Stimulated activated naive CD8-positive, alpha-beta T cell treated with anti-CD3 and anti-CD28 coated beads, Interleukin-15, amount 100 ng/mL, for 72 hours (primary cell): ENCODE data around the gene TMEM175.

Experiments
- ATAC-seq: fragments of 150-1000 bp; cut with Tn5 transposase; 2 replicates; pipeline ENCODE4 v1.10.0; 2021; ENCODE audit warnings: mild to moderate bottlenecking, moderate library complexity
- DNase-seq, 2 donors: peaks; one replicate each; pipeline ENCODE4 v3.0.0; 2021 to 2022
- H3K27ac Mint-ChIP-seq, 2 donors: one replicate each; pipeline ENCODE4 v1.8.0; 2022; ENCODE audit warnings: mild to moderate bottlenecking in 2 of 2, mixed read lengths in 2 of 2, moderate library complexity in 2 of 2
- H3K27me3 Mint-ChIP-seq: one replicate; pipeline ENCODE4 v1.8.0; 2022; ENCODE audit warnings: mixed read lengths
- H3K4me1 Mint-ChIP-seq: one replicate; pipeline ENCODE4 v1.8.0; 2022; ENCODE audit warnings: mild to moderate bottlenecking, mixed read lengths
- H3K4me3 Mint-ChIP-seq, 2 donors: one replicate each; pipeline ENCODE4 v1.8.0; 2022; ENCODE audit warnings: mild to moderate bottlenecking in 2 of 2, mixed read lengths in 2 of 2, moderate library complexity in 1 of 2
- H3K9me3 Mint-ChIP-seq, 2 donors: one replicate each; pipeline ENCODE4 v1.8.0; 2022; ENCODE audit warnings: mixed read lengths in 2 of 2

TMEM175 gene, protein sequence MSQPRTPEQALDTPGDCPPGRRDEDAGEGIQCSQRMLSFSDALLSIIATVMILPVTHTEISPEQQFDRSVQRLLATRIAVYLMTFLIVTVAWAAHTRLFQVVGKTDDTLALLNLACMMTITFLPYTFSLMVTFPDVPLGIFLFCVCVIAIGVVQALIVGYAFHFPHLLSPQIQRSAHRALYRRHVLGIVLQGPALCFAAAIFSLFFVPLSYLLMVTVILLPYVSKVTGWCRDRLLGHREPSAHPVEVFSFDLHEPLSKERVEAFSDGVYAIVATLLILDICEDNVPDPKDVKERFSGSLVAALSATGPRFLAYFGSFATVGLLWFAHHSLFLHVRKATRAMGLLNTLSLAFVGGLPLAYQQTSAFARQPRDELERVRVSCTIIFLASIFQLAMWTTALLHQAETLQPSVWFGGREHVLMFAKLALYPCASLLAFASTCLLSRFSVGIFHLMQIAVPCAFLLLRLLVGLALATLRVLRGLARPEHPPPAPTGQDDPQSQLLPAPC

GRCh38 chr4:931960-932712 is at the start of gene TMEM175, which contains the start of gene GAK:
Gene TMEM175 (plus strand): TSS chr4:932460. CDS start chr4:947740, 15,280 bp downstream.
Gene GAK (minus strand): TSS chr4:932316. CDS start chr4:932187, 129 bp downstream.
- ATAC-seq (peak; percentile 97), DNase-seq (peak; percentile 98)
- Mint-ChIP-seq H3K27ac (peak within 1 kb of the TSS; percentile 95 to 98), H3K4me3 (peak within 1 kb of the TSS; percentile 98), H3K9me3 (no peaks in the 10 kb centered on the region), H3K27me3 (no peaks in the 10 kb centered on the region), H3K4me1 (peaks cover 58% of the 10 kb centered on the region)

- ATAC-seq = no peak
- Mint-ChIP-seq H3K9me3 (peaks cover 3 to 5% of the 10 kb centered on the region in 2 donors), H3K27ac (no peak overlapping the region), H3K4me1 (peaks cover 29% of the 10 kb centered on the region), H3K4me3 (no peak overlapping the region), H3K27me3 (no peaks in the 10 kb centered on the region)
- DNase-seq = no peak
These were observed 49.6 kb upstream of the TMEM175 start for GRCh38 chr4:882646-883045.

GRCh38 chr4:883377-884095 is 48.7 kb upstream of the TMEM175 start:
- Mint-ChIP-seq H3K27ac (no peak overlapping the region), H3K4me1 (peaks cover 23% of the 10 kb centered on the region)
- DNase-seq = no peak

DNA sequence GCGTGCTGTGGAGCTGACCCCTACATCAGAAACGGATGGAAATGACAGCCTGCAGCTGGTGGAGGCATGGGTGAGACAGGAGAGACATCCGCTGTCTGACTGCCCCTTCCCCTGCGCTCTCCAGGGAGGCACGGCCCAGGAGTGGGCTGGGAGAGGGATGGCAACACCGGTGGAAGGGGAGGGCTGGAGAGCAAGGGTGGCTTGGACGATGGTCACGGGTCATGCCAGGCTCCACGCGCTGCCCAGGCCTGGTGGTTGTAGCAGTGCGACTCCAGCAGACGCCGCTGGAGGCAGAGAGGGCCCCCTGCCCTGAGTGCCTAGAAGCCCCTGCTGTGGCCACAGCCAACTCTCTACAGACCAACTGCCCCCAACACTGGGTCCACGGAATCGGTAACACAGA is 48.0 kb upstream of the TMEM175 start:
- peaks cover 16% of the 10 kb centered on the region for H3K4me1 Mint-ChIP-seq
- DNase-seq (no peak), ATAC-seq (no peak)
- H3K4me3 Mint-ChIP-seq = no peak overlapping the region
- peaks cover 7 to 10% of the 10 kb centered on the region in 2 donors for H3K9me3 Mint-ChIP-seq
- H3K27ac Mint-ChIP-seq = no peak overlapping the region
- H3K27me3 Mint-ChIP-seq = no peaks in the 10 kb centered on the region

More at GRCh38 chr4:883377-884095, 48.7 kb upstream of the TMEM175 start:
- H3K4me3 Mint-ChIP-seq = no peak overlapping the region
- H3K27me3 Mint-ChIP-seq = no peaks in the 10 kb centered on the region
- H3K9me3 Mint-ChIP-seq = peaks cover 7 to 10% of the 10 kb centered on the region in 2 donors
- ATAC-seq = no peak

DNA sequence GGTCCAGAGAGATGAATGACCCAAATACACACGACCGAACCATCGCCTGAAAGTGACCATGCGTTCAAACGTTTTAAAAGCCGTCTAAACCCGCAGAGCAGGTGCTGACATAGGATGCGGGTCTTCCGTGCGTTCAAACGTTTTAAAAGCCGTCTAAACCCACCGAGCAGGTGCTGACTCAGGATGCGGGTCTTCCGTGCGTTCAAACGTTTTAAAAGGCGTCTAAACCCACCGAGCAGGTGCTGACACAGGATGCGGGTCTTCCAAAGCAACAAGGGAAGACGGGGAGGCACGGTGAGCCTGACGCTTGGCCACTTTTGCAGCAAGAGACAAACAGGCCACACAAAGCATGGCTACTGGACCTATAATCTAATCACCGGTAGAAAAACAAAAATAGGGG is 47.4 kb upstream of the TMEM175 start:
- Mint-ChIP-seq H3K4me1 (peaks cover 10% of the 10 kb centered on the region), H3K4me3 (no peak overlapping the region), H3K9me3 (peaks cover 7 to 10% of the 10 kb centered on the region in 2 donors), H3K27me3 (no peaks in the 10 kb centered on the region), H3K27ac (peak overlapping the region in 1 of 2 donors; percentile 71)
- ATAC-seq (no peak), DNase-seq (no peak)

- Mint-ChIP-seq H3K4me1 (peaks cover 5% of the 10 kb centered on the region), H3K9me3 (peaks cover 7 to 10% of the 10 kb centered on the region in 2 donors), H3K27ac (peak overlapping the region in 1 of 2 donors; percentile 67), H3K27me3 (no peaks in the 10 kb centered on the region), H3K4me3 (no peak overlapping the region)
- no peak for DNase-seq
- ATAC-seq = no peak
These were observed 46.9 kb upstream of the TMEM175 start for GRCh38 chr4:885353-885752.

- H3K9me3 Mint-ChIP-seq = peaks cover 7 to 10% of the 10 kb centered on the region in 2 donors
- DNase-seq (no peak), ATAC-seq (no peak)
- no peak overlapping the region for H3K4me3 Mint-ChIP-seq
- no peaks in the 10 kb centered on the region for H3K4me1 Mint-ChIP-seq
- peak overlapping the region in 1 of 2 donors; percentile 71 for H3K27ac Mint-ChIP-seq
- H3K27me3 Mint-ChIP-seq = no peaks in the 10 kb centered on the region
These were observed 46.0 kb upstream of the TMEM175 start for GRCh38 chr4:886244-886643.

GRCh38 chr4:887034-887763 is 45.1 kb upstream of the TMEM175 start:
- Mint-ChIP-seq H3K4me3 (no peak overlapping the region), H3K9me3 (peaks cover 7 to 10% of the 10 kb centered on the region in 2 donors), H3K27me3 (no peaks in the 10 kb centered on the region), H3K27ac (peak overlapping the region in 1 of 2 donors; percentile 33), H3K4me1 (no peaks in the 10 kb centered on the region)
- no peak for ATAC-seq
- no peak for DNase-seq

- Mint-ChIP-seq H3K4me3 (no peak overlapping the region), H3K27ac (peak overlapping the region; percentile 33 to 54), H3K27me3 (no peaks in the 10 kb centered on the region), H3K9me3 (peaks cover 7 to 10% of the 10 kb centered on the region in 2 donors), H3K4me1 (no peaks in the 10 kb centered on the region)
- DNase-seq (no peak), ATAC-seq (no peak)
These were observed 44.2 kb upstream of the TMEM175 start for GRCh38 chr4:888029-888428.

- Mint-ChIP-seq H3K4me1 (no peaks in the 10 kb centered on the region), H3K27me3 (no peaks in the 10 kb centered on the region), H3K27ac (no peak overlapping the region), H3K4me3 (no peak overlapping the region), H3K9me3 (peaks cover 7 to 10% of the 10 kb centered on the region in 2 donors)
- no peak for DNase-seq
- no peak for ATAC-seq
These were observed 42.7 kb upstream of the TMEM175 start for GRCh38 chr4:889516-889915.

DNA sequence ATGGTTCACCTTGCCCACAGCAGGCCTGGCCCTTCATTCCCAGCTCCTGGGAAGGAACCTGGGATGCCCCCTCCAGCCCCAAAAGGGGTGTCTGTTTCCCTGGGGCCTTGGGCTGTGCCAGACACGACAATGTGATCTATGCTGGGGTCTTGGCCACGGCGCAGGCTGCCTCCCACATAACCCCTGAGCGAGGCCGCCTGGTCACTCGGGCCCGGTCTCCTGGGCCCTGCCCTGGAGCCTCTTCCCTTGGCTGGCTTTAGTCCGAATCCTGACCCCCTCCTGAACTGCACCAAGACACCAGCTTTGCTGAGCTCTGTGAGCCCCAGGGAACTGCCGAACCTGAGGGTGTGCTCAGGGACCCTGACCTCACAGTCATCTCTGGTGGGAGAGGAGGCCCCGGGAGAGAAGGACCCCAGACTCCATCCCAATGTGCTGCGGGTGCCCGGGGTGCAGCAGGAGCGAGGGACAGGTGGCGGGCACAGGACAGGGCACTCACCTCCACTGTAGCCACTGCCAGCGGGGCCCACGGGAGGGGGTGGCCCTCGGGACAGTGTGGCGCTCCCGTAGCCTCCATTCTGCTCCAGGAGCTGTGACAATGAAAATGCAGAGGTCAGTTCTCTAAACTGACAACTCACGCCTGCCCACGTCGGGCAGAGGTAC is 42.1 kb upstream of the TMEM175 start:
- ATAC-seq (no peak), DNase-seq (no peak)
- no peaks in the 10 kb centered on the region for H3K27me3 Mint-ChIP-seq
- peaks cover 7 to 10% of the 10 kb centered on the region in 2 donors for H3K9me3 Mint-ChIP-seq
- no peak overlapping the region for H3K4me3 Mint-ChIP-seq
- no peaks in the 10 kb centered on the region for H3K4me1 Mint-ChIP-seq
- H3K27ac Mint-ChIP-seq = no peak overlapping the region

DNA sequence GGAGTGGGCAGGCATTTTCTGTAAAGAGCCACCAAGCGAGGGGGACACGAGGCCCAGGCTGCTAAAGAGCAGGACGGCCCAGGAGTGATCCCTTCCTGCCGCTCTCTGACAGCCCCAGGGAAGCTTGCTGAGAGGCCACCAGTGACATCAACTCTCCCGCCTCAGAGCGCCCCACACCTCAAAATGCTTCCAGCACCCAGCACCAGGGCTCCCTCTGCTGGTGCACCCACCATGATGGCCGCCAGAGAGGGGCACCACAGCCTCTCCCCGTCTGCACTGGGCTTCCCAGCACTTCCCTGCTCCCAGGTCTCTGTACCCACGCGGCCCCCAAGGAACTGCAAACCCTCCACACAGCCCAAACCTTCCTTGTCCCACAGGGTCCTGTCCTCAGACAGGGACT is 40.5 kb upstream of the TMEM175 start:
- Mint-ChIP-seq H3K9me3 (peaks cover 7 to 10% of the 10 kb centered on the region in 2 donors), H3K4me3 (no peak overlapping the region), H3K4me1 (no peaks in the 10 kb centered on the region), H3K27me3 (no peaks in the 10 kb centered on the region), H3K27ac (peak overlapping the region in 1 of 2 donors; percentile 27)
- ATAC-seq (peak; percentile 13), DNase-seq (no peak)

GRCh38 chr4:892780-893179 is 39.5 kb upstream of the TMEM175 start:
- no peaks in the 10 kb centered on the region for H3K4me1 Mint-ChIP-seq

GRCh38 chr4:893276-893994 is 38.8 kb upstream of the TMEM175 start:
- Mint-ChIP-seq H3K27me3 (no peaks in the 10 kb centered on the region), H3K27ac (peak overlapping the region in 1 of 2 donors; percentile 27), H3K4me1 (no peaks in the 10 kb centered on the region), H3K9me3 (no peaks in the 10 kb centered on the region), H3K4me3 (no peak overlapping the region)
- ATAC-seq (no peak), DNase-seq (no peak)

More at GRCh38 chr4:892780-893179, 39.5 kb upstream of the TMEM175 start:
- DNase-seq = no peak
- H3K27me3 Mint-ChIP-seq = no peaks in the 10 kb centered on the region
- H3K4me3 Mint-ChIP-seq = no peak overlapping the region
- peaks cover 2 to 3% of the 10 kb centered on the region in 2 donors for H3K9me3 Mint-ChIP-seq
- peak overlapping the region in 1 of 2 donors; percentile 34 for H3K27ac Mint-ChIP-seq
- no peak for ATAC-seq
